ENCODE results near the gene GALNTL6. TPM values are rescaled to one million over a fixed set of nuclear protein-coding genes. Genes with fewer than 3 reads are reported as not detected.

The GALNTL6 gene
- total RNA-seq, 1 experiment from 2014 or later, result not detected

DNA sequence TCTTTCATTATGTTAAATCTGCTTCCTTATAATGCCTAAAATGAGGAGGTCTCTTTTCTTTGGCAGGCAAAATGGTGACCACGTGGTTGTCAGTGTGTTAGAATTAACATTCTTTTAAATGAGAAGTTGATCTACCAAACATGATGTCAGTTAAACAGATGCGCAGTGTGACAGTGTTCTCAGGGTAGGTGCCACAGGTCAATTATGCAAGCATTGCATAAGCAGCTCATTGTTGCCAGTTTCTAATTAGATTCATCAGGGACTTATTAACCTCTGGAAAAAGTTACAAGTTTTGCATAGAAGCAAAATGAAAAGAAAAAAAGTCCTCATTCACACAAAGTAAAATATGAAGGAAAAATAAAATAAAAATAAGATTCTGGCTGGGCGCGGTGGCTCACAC, 1031.4 kb downstream of the GALNTL6 start:
- no peaks in the 10 kb centered on the region for H3F3A ChIP-seq (ENCODE audit: insufficient read depth, low read depth)
- no TSS peak for BruUV-seq (replicated peaks)
- H3K9me3 ChIP-seq (ENCODE audit: insufficient read depth, low read depth), result no peaks in the 10 kb centered on the region
- no peak overlapping the region for H2AFZ ChIP-seq
- no peaks in the 10 kb centered on the region for H3K4me1 ChIP-seq (replicated peaks; ENCODE audit: insufficient read depth)
- no peak overlapping the region for H3K4me3 ChIP-seq
- H3K4me2 ChIP-seq, result no peak overlapping the region
- H3K27ac ChIP-seq, result no peak overlapping the region
- POLR2A ChIA-PET (ENCODE audit: unreplicated experiment), result no interaction called here
- H4K20me1 ChIP-seq (ENCODE audit: insufficient read depth), result no peaks in the 10 kb centered on the region
- no peaks in the 10 kb centered on the region for H3K36me3 ChIP-seq (ENCODE audit: low read depth)
- H3K79me2 ChIP-seq (ENCODE audit: low read depth), result no peaks in the 10 kb centered on the region
- TF ChIP-seq, protein P1, sequence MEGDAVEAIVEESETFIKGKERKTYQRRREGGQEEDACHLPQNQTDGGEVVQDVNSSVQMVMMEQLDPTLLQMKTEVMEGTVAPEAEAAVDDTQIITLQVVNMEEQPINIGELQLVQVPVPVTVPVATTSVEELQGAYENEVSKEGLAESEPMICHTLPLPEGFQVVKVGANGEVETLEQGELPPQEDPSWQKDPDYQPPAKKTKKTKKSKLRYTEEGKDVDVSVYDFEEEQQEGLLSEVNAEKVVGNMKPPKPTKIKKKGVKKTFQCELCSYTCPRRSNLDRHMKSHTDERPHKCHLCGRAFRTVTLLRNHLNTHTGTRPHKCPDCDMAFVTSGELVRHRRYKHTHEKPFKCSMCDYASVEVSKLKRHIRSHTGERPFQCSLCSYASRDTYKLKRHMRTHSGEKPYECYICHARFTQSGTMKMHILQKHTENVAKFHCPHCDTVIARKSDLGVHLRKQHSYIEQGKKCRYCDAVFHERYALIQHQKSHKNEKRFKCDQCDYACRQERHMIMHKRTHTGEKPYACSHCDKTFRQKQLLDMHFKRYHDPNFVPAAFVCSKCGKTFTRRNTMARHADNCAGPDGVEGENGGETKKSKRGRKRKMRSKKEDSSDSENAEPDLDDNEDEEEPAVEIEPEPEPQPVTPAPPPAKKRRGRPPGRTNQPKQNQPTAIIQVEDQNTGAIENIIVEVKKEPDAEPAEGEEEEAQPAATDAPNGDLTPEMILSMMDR (conservative IDR thresholded peaks at IDR 0.05), result no peak
- no peak for TF ChIP-seq EZH2 (IDR thresholded peaks at IDR 0.05; ENCODE audit: low read depth)
- CTCF ChIA-PET, result no interaction called here
- no peak for DNase-seq
- intact Hi-C loops (cut with micrococcal nuclease; ENCODE audit: unreplicated experiment), result no loop called here
- H3K27me3 ChIP-seq (ENCODE audit: insufficient read depth, low read depth), result no peaks in the 10 kb centered on the region
- H3K9me2 ChIP-seq (ENCODE audit: insufficient read depth), result no peaks in the 10 kb centered on the region

DNA sequence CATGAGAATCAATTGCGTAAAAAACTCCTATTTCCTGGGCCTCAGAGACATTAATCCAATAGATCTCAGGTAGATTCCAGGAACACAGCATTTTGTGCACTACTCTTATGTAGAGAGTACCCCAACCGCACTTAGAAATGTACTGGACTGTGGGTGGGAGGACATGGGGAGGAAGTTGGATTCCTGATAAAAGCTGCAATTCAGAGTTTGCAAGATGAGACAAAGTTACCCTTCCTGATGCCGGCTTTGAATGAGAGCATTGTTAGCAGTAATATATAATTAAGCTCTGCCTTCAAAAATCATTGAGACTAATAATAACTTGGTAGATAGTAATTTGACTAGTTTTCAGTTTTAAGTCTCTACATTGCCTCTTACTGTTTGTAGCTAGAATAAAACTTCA, 1032.1 kb downstream of the GALNTL6 start:
- Histone ChIP-seq H3K4me1 (replicated peaks; ENCODE audit: insufficient read depth) (no peaks in the 10 kb centered on the region), H3K36me3 (ENCODE audit: low read depth) (no peaks in the 10 kb centered on the region), H2AFZ (no peak overlapping the region), H3K27me3 (ENCODE audit: insufficient read depth, low read depth) (no peaks in the 10 kb centered on the region), H3K27ac (no peak overlapping the region), H3K9me3 (ENCODE audit: insufficient read depth, low read depth) (no peaks in the 10 kb centered on the region), H4K20me1 (ENCODE audit: insufficient read depth) (no peaks in the 10 kb centered on the region), H3K79me2 (ENCODE audit: low read depth) (no peaks in the 10 kb centered on the region), H3K4me2 (no peak overlapping the region), H3K9me2 (ENCODE audit: insufficient read depth) (no peaks in the 10 kb centered on the region), H3F3A (ENCODE audit: insufficient read depth, low read depth) (no peaks in the 10 kb centered on the region), H3K4me3 (no peak overlapping the region)
- no TSS peak for BruUV-seq (replicated peaks)
- TF ChIP-seq, protein P1 (conservative IDR thresholded peaks at IDR 0.05), result no peak
- TF ChIP-seq EZH2 (IDR thresholded peaks at IDR 0.05; ENCODE audit: low read depth), result no peak
- intact Hi-C loops (cut with micrococcal nuclease; ENCODE audit: unreplicated experiment), result no loop called here
- POLR2A ChIA-PET (ENCODE audit: unreplicated experiment), result no interaction called here
- CTCF ChIA-PET, result interaction anchor here (0.6 kb wide), 1 partner anchor 168 kb away, joined by 4 read pairs; no protein-coding TSS in a partner anchor
- no peak for DNase-seq

- POLR2A ChIA-PET (ENCODE audit: unreplicated experiment), result no interaction called here
- Histone ChIP-seq H3K9me2 (ENCODE audit: insufficient read depth) (no peaks in the 10 kb centered on the region), H3K27ac (no peak overlapping the region), H3K36me3 (ENCODE audit: low read depth) (no peaks in the 10 kb centered on the region), H3K27me3 (ENCODE audit: insufficient read depth, low read depth) (no peaks in the 10 kb centered on the region), H3F3A (ENCODE audit: insufficient read depth, low read depth) (no peaks in the 10 kb centered on the region), H3K79me2 (ENCODE audit: low read depth) (no peaks in the 10 kb centered on the region), H3K4me1 (replicated peaks; ENCODE audit: insufficient read depth) (no peaks in the 10 kb centered on the region), H4K20me1 (ENCODE audit: insufficient read depth) (no peaks in the 10 kb centered on the region), H2AFZ (no peak overlapping the region), H3K4me2 (no peak overlapping the region; the same call in 1 of the 2 replicates), H3K4me3 (no peak overlapping the region), H3K9me3 (ENCODE audit: insufficient read depth, low read depth) (no peaks in the 10 kb centered on the region)
- TF ChIP-seq EZH2 (IDR thresholded peaks at IDR 0.05; ENCODE audit: low read depth), result no peak
- TF ChIP-seq, protein P1 (conservative IDR thresholded peaks at IDR 0.05), result no peak
- intact Hi-C loops (cut with micrococcal nuclease; ENCODE audit: unreplicated experiment), result no loop called here
- no peak for DNase-seq
- CTCF ChIA-PET, result no interaction called here
- no TSS peak for BruUV-seq (replicated peaks)
Observed at GRCh38 chr4:172850838-172851237, 1037.6 kb downstream of the GALNTL6 start.
